ENCODE results near the gene BMP2.

The BMP2 gene

GRCh38 chr20:6766433-6766832 is 1.1 kb upstream of the BMP2 start:
- Histone ChIP-seq H3K9me2 (replicated peaks; ENCODE audit: insufficient read depth, low read length) (no peaks in the 10 kb centered on the region), H3K79me2 (ENCODE audit: insufficient read depth, low read length) (no peaks in the 10 kb centered on the region), H3F3A (ENCODE audit: insufficient read depth) (no peaks in the 10 kb centered on the region), H3K4me2 (ENCODE audit: low read depth, low read length, poor library complexity, severe bottlenecking) (no peak overlapping the region), H4K20me1 (ENCODE audit: low read depth, low read length) (no peaks in the 10 kb centered on the region), H3K9me3 (ENCODE audit: insufficient read depth, low read length) (no peaks in the 10 kb centered on the region), H3K9ac (ENCODE audit: low read length) (no peak overlapping the region), H3K27me3 (ENCODE audit: low read length) (no peaks in the 10 kb centered on the region), H3K27ac (ENCODE audit: low read depth, low read length) (no peak overlapping the region), H3K4me3 (ENCODE audit: insufficient read depth, low read length, poor library complexity, severe bottlenecking) (no peak overlapping the region), H2AFZ (ENCODE audit: low read depth, low read length, severe bottlenecking) (no peak overlapping the region), H3K36me3 (ENCODE audit: low read length) (no peaks in the 10 kb centered on the region)
- no peak for TF ChIP-seq CTCF (IDR thresholded peaks at IDR 0.05; ENCODE audit: insufficient read depth, low read length, poor library complexity, severe bottlenecking)

GRCh38 chr20:6767126-6767535 is 355 bp upstream of the BMP2 start:
- H3K27me3 ChIP-seq (ENCODE audit: low read length): no peaks in the 10 kb centered on the region
- TF ChIP-seq CTCF (IDR thresholded peaks at IDR 0.05; ENCODE audit: insufficient read depth, low read length, poor library complexity, severe bottlenecking) (no peak), EZH2phosphoT487 (conservative IDR thresholded peaks at IDR 0.05; ENCODE audit: low read length) (no peak)
- no peaks in the 10 kb centered on the region for H3K36me3 ChIP-seq (ENCODE audit: low read length)
- no peaks in the 10 kb centered on the region for H3F3A ChIP-seq (ENCODE audit: insufficient read depth)
- no peaks in the 10 kb centered on the region for H3K9me3 ChIP-seq (ENCODE audit: insufficient read depth, low read length)
- H2AFZ ChIP-seq (ENCODE audit: low read depth, low read length, severe bottlenecking): no peak overlapping the region
- no peak overlapping the region for H3K4me2 ChIP-seq (ENCODE audit: low read depth, low read length, poor library complexity, severe bottlenecking)
- no peaks in the 10 kb centered on the region for H3K79me2 ChIP-seq (ENCODE audit: insufficient read depth, low read length)
- no peak overlapping the region for H3K9ac ChIP-seq (ENCODE audit: low read length)
- no peaks in the 10 kb centered on the region for H4K20me1 ChIP-seq (ENCODE audit: low read depth, low read length)
- H3K9me2 ChIP-seq (replicated peaks; ENCODE audit: insufficient read depth, low read length): no peaks in the 10 kb centered on the region
- H3K4me3 ChIP-seq (ENCODE audit: insufficient read depth, low read length, poor library complexity, severe bottlenecking): no peak overlapping the region
- H3K27ac ChIP-seq (ENCODE audit: low read depth, low read length): no peak overlapping the region

GRCh38 chr20:6768228-6769140 is 998 bp downstream of the BMP2 start:
- H2AFZ ChIP-seq (ENCODE audit: low read depth, low read length, severe bottlenecking): no peak overlapping the region

More at GRCh38 chr20:6768228-6769140, 998 bp downstream of the BMP2 start:
- TF ChIP-seq CTCF (IDR thresholded peaks at IDR 0.05; ENCODE audit: insufficient read depth, low read length, poor library complexity, severe bottlenecking): no peak
- TF ChIP-seq EZH2phosphoT487 (conservative IDR thresholded peaks at IDR 0.05; ENCODE audit: low read length): no peak
- H3K27me3 ChIP-seq (ENCODE audit: low read length): no peaks in the 10 kb centered on the region
- no peaks in the 10 kb centered on the region for H3K9me3 ChIP-seq (ENCODE audit: insufficient read depth, low read length)
- no peaks in the 10 kb centered on the region for H3K9me2 ChIP-seq (replicated peaks; ENCODE audit: insufficient read depth, low read length)
- no peak overlapping the region for H3K27ac ChIP-seq (ENCODE audit: low read depth, low read length)
- no peaks in the 10 kb centered on the region for H3K79me2 ChIP-seq (ENCODE audit: insufficient read depth, low read length)
- H3K36me3 ChIP-seq (ENCODE audit: low read length): no peaks in the 10 kb centered on the region
- no peaks in the 10 kb centered on the region for H4K20me1 ChIP-seq (ENCODE audit: low read depth, low read length)
- H3K4me3 ChIP-seq (ENCODE audit: insufficient read depth, low read length, poor library complexity, severe bottlenecking): no peak overlapping the region
- H3K9ac ChIP-seq (ENCODE audit: low read length): no peak overlapping the region
- H3F3A ChIP-seq (ENCODE audit: insufficient read depth): no peaks in the 10 kb centered on the region
- H3K4me2 ChIP-seq (ENCODE audit: low read depth, low read length, poor library complexity, severe bottlenecking): no peak overlapping the region
